ENCODE data around the gene COL3A1. TPM values are rescaled to one million over a fixed set of nuclear protein-coding genes. Genes with fewer than 3 reads are reported as not detected.

Gene COL3A1
- total and polyA plus RNA-seq, 9 donors = 105 to 829 (median 289) TPM

- peaks cover 4% of the 10 kb centered on the region for H3K4me1 ChIP-seq (ENCODE audit: insufficient read depth)
- no peak overlapping the region for H3K4me3 ChIP-seq
- no peak overlapping the region for H3K27ac ChIP-seq
- no peaks in the 10 kb centered on the region for H3K27me3 ChIP-seq
- intact Hi-C loops (cut with DNase I) = loop anchor here in 2 of 4 donors (5.0 kb wide), 2 partner anchors 447 to 457 kb away; no protein-coding TSS in a partner anchor
- no peaks in the 10 kb centered on the region for H3K36me3 ChIP-seq
- no peaks in the 10 kb centered on the region for H3K9me3 ChIP-seq
- 50 to 70% (median 53%) methylated on average over 5 of the region's 5 CpGs for WGBS, 3 donors
- DNase-seq = peak in 1 of 5 donors; percentile 30
- TF ChIP-seq POLR2A (IDR thresholded peaks at IDR 0.05) = no peak
- TF ChIP-seq EP300 (IDR thresholded peaks at IDR 0.05) = no peak
- TF ChIP-seq, protein P1, sequence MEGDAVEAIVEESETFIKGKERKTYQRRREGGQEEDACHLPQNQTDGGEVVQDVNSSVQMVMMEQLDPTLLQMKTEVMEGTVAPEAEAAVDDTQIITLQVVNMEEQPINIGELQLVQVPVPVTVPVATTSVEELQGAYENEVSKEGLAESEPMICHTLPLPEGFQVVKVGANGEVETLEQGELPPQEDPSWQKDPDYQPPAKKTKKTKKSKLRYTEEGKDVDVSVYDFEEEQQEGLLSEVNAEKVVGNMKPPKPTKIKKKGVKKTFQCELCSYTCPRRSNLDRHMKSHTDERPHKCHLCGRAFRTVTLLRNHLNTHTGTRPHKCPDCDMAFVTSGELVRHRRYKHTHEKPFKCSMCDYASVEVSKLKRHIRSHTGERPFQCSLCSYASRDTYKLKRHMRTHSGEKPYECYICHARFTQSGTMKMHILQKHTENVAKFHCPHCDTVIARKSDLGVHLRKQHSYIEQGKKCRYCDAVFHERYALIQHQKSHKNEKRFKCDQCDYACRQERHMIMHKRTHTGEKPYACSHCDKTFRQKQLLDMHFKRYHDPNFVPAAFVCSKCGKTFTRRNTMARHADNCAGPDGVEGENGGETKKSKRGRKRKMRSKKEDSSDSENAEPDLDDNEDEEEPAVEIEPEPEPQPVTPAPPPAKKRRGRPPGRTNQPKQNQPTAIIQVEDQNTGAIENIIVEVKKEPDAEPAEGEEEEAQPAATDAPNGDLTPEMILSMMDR (IDR thresholded peaks at IDR 0.05) = no peak
Observed at GRCh38 chr2:188984680-188985079, 10.5 kb downstream of the COL3A1 start.

- H3K4me3 ChIP-seq = no peak overlapping the region
- H3K4me1 ChIP-seq (ENCODE audit: insufficient read depth) = peaks cover 4% of the 10 kb centered on the region
- H3K36me3 ChIP-seq = no peaks in the 10 kb centered on the region
- no peaks in the 10 kb centered on the region for H3K27me3 ChIP-seq
- DNase-seq = no peak
- no peaks in the 10 kb centered on the region for H3K9me3 ChIP-seq
- intact Hi-C loops (cut with DNase I) = loop anchor here in 1 of 4 donors (5.0 kb wide), 1 partner anchor 460 kb away; no protein-coding TSS in a partner anchor
- TF ChIP-seq POLR2A (IDR thresholded peaks at IDR 0.05) = no peak
- TF ChIP-seq, protein P1 (IDR thresholded peaks at IDR 0.05) = no peak
- TF ChIP-seq EP300 (IDR thresholded peaks at IDR 0.05) = no peak
- 19 to 24% (median 22%) methylated on average over 4 of the region's 4 CpGs for WGBS, 3 donors
- no peak overlapping the region for H3K27ac ChIP-seq
Observed at GRCh38 chr2:188986839-188987238, 12.7 kb downstream of the COL3A1 start.

DNA sequence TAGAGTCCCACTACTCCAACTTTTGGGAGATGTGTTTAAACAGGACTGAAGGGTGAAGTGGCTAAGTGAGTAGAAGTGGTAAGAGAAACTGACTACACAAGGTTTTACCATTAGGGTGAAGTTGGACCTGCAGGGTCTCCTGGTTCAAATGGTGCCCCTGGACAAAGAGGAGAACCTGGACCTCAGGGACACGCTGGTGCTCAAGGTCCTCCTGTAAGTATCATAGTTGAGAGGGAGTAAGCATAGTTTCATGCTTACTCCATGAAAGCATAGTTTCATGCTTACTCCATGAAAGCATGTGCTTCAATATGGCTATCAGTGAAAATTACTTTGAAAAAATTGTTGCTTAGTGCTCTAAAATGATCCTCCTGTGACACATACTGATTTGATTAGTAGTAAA is 19.1 kb downstream of the COL3A1 start:
- intact Hi-C loops (cut with DNase I) = loop anchor here in 1 of 4 donors (10.0 kb wide), 1 partner anchor 62 kb away; no protein-coding TSS in a partner anchor
- TF ChIP-seq POLR2A (IDR thresholded peaks at IDR 0.05) (no peak), EP300 (IDR thresholded peaks at IDR 0.05) (no peak)
- TF ChIP-seq, protein P1 (IDR thresholded peaks at IDR 0.05) = no peak
- WGBS, 3 donors = 87 to 96% (median 92%) methylated on average over 1 of the region's 1 CpG
- Histone ChIP-seq H3K9me3 (no peaks in the 10 kb centered on the region), H3K27me3 (no peaks in the 10 kb centered on the region), H3K27ac (no peak overlapping the region), H3K4me1 (ENCODE audit: insufficient read depth) (peaks cover 1% of the 10 kb centered on the region), H3K36me3 (no peaks in the 10 kb centered on the region), H3K4me3 (no peak overlapping the region)
- no peak for DNase-seq

- H3K27ac ChIP-seq = no peak overlapping the region
- H3K27me3 ChIP-seq = no peaks in the 10 kb centered on the region
- H3K36me3 ChIP-seq = no peaks in the 10 kb centered on the region
- H3K4me1 ChIP-seq (ENCODE audit: insufficient read depth) = peaks cover 1% of the 10 kb centered on the region
- intact Hi-C loops (cut with DNase I) = loop anchor here in 1 of 4 donors (10.0 kb wide), 1 partner anchor 58 kb away; no protein-coding TSS in a partner anchor
- no peak for TF ChIP-seq EP300 (IDR thresholded peaks at IDR 0.05)
- TF ChIP-seq POLR2A (IDR thresholded peaks at IDR 0.05) = no peak
- TF ChIP-seq, protein P1 (IDR thresholded peaks at IDR 0.05) = no peak
- no peak overlapping the region for H3K4me3 ChIP-seq
- H3K9me3 ChIP-seq = no peaks in the 10 kb centered on the region
- no peak for DNase-seq
Observed at GRCh38 chr2:188997263-188997662, 23.1 kb downstream of the COL3A1 start.

All from ovary (tissue), 9 donors.